Measurements from ENCODE around the gene ULBP3. TPM values are rescaled to one million over a fixed set of nuclear protein-coding genes. Genes with fewer than 3 reads are reported as not detected.
A peak's percentile ranks its signal among the peaks of the same experiment; 100 is the strongest.
"Not testable (repeated sequence)": the region's sequence is repeated elsewhere in the genome, so short reads cannot be mapped to it uniquely, and the experiment has no call there.

The ULBP3 gene
- total and polyA plus RNA-seq, 8 donors, result 0.38 to 0.98 (median 0.77) TPM

DNA sequence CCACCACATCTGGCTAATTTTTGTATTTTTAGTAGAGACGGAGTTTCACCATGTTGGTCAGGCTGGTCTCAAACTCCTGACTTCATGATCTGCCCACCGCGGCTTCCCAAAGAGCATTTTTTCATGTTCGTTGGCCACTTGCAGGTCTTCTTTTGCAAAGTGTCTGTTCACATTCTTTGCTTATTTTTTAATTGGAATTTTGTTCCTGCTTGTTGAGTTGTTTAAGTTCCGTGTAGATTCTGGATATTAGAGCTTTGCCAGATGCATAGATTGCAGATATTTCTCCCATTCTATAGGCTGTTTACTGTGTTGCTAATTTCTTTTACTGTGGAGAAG, 51.8 kb downstream of the ULBP3 start:
- not testable (repeated sequence) for FAIRE-seq, H3K9me3 ChIP-seq, H3K36me3 ChIP-seq, DNase-seq, ATAC-seq, H3K4me3 ChIP-seq, H3K4me1 ChIP-seq, H3K27ac ChIP-seq
- H3K27me3 ChIP-seq, result peaks cover 0 to 13% (median 3%) of the 10 kb centered on the region in 4 donors
- intact Hi-C loops (cut with DNase I), result loop anchor here in 1 of 3 donors (2.0 kb wide), 1 partner anchor 84 kb away; no protein-coding TSS in a partner anchor
- peak in 1 of 4 donors; percentile 4 for TF ChIP-seq CTCF (IDR thresholded peaks at IDR 0.05)
- 2% methylated on average over 5 of the region's 5 CpGs for WGBS, 2 donors

DNA sequence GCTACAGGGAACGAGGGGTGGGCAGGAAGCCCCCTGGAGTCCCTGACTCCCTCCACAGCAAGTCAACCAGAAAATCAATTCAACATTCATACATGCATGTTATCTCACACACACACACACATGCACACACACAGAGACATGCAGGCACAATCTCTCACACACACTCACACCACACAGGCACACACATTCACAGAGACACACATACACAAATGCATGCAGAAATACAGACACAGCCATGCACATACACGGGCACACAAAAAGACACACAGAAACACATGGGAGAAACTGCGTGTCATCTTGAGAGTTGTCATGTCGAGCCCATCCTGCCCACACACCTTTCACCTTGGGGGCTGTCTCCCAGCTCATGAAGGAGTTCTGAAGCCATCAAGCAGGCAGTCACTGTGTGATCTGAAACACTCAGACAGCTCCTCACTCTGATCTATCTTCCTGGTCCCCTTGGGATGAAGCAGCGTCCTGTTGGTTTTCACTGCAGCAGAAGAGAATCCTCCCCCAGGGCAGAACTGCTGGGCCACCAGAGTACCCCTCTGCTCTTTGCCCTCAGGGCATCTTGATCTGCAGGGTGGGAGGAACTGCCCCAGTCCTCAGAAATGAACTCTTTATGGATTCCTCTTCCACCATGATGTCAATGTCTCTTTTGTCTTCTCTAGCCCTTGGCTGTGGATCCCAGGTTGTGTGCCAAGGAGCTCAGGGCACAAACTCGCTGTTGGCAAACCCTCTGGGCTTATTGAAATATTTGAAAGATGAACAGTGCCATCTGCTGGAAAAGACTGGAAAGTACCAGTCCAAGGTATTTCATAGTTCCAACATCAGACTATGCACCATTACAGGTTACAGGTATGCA, 52.4 kb downstream of the ULBP3 start:
- no peaks in the 10 kb centered on the region for H3K9me3 ChIP-seq
- DNase-seq (peak in 4 of 6 donors; percentile 53 to 73 (median 57)), ATAC-seq (peak; percentile 68 to 97 (median 94)), FAIRE-seq (peak; percentile 5)
- no peak overlapping the region for H3K27ac ChIP-seq
- H3K4me1 ChIP-seq, result no peaks in the 10 kb centered on the region
- intact Hi-C loops (cut with DNase I), result loop anchor here in 1 of 3 donors (2.0 kb wide), 1 partner anchor 84 kb away; no protein-coding TSS in a partner anchor
- WGBS, 2 donors, result 18% methylated on average over 6 of the region's 6 CpGs
- no peaks in the 10 kb centered on the region for H3K36me3 ChIP-seq
- no peak overlapping the region for H3K4me3 ChIP-seq
- peaks cover 0 to 13% (median 3%) of the 10 kb centered on the region in 4 donors for H3K27me3 ChIP-seq
- peak; percentile 18 to 60 (median 54) for TF ChIP-seq CTCF (IDR thresholded peaks at IDR 0.05)

DNA sequence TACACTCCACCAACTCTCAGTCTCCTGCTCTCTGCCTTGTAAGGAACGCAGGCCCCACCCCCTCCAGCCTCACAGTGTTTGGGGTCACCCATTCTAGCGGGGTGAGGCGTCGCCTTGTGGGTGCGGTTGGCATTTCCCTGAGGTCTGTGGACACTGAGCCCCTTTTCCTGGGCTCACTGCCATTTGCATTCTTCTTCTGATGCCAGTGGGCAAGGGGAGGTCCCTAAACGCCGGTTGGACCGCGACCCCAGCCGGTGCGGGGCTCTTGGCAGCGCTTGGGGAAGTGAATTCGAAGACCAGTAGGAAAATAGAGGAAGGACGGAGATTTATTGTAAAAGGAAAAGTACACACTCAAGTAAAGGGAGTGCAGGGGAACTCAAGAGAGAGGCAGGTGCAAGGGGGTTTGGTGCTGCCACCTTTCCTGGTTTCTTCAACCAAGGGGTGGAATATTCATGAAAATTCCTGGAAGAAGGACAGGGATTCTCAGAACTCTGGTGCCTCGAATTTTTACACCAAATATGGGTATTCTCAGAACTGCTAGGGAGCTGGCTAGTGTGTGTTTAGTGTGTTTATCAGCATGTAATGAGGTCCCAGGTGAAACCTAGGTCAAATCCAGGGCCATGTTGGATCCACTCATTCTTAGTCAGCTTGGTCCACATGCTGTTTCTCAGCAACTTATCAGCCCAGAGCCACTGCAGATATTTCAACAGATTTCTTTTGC, 53.5 kb downstream of the ULBP3 start:
- 4 to 6% methylated on average over 15 of the region's 15 CpGs for WGBS, 2 donors
- not testable (repeated sequence) for H3K36me3 ChIP-seq, H3K4me1 ChIP-seq, FAIRE-seq, DNase-seq, H3K4me3 ChIP-seq, H3K9me3 ChIP-seq, H3K27ac ChIP-seq
- ATAC-seq, result peak in 2 of 4 donors; percentile 24 to 41
- H3K27me3 ChIP-seq, result peaks cover 0 to 13% (median 3%) of the 10 kb centered on the region in 4 donors
- intact Hi-C loops (cut with DNase I), result loop anchor here in 1 of 3 donors (2.0 kb wide), 1 partner anchor 83 kb away; no protein-coding TSS in a partner anchor

DNA sequence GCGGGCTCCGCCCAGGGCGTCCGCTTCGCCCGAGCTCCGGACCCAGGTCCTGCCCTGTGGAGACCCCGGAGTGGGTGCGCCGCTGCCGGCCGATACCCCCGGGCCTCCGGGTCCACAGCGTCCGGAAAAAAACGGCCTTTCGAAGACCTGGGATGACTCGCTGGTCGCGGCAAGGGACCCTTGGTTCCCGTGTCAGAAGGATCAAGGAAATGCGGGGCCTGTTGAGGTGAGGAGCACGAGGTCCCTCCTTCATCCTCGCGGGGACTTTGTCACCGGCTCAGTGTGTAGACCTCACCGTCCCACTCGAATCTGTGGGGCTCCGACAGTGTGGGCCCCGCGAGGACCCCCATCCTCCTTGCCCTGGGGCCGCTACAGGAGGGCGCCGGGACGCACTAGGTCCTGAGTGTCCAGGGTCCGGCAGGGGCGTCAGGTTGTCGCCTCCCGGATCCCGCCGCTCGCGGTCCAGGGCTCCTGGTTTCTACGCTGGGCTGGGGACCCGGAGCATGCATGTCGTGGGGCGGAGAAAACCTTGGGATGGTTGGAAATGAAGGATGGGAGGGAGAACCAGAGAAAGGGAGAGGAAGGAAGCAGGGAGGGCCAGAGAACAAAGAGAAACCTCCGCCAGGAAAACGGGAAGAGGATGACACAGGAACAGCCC, 54.2 kb downstream of the ULBP3 start:
- FAIRE-seq; H3K4me3 ChIP-seq; H3K9me3 ChIP-seq; ATAC-seq; H3K27ac ChIP-seq; intact Hi-C loops (cut with DNase I); H3K36me3 ChIP-seq; H3K4me1 ChIP-seq; DNase-seq: not testable (repeated sequence)
- 4 to 8% methylated on average over 9 to 45 of the region's 50 CpGs for WGBS, 2 donors
- peaks cover 0 to 13% (median 3%) of the 10 kb centered on the region in 4 donors for H3K27me3 ChIP-seq

- H3K9me3 ChIP-seq; H3K4me1 ChIP-seq; DNase-seq; H3K36me3 ChIP-seq; intact Hi-C loops (cut with DNase I); H3K27ac ChIP-seq; ATAC-seq; H3K4me3 ChIP-seq; FAIRE-seq: not testable (repeated sequence)
- H3K27me3 ChIP-seq, result peaks cover 0 to 13% (median 3%) of the 10 kb centered on the region in 4 donors
- 9% methylated on average over 10 to 12 of the region's 24 CpGs for WGBS, 2 donors
These were observed 54.9 kb downstream of the ULBP3 start for GRCh38 chr6:150013785-150014622.

GRCh38 chr6:150012846-150013784, 55.8 kb downstream of the ULBP3 start:
- H3K27ac ChIP-seq; ATAC-seq; H3K36me3 ChIP-seq; H3K4me3 ChIP-seq; H3K9me3 ChIP-seq; DNase-seq; intact Hi-C loops (cut with DNase I); H3K4me1 ChIP-seq; FAIRE-seq: not testable (repeated sequence)
- 20 to 31% methylated on average over 8 of the region's 8 CpGs for WGBS, 2 donors
- peaks cover 0 to 13% (median 3%) of the 10 kb centered on the region in 4 donors for H3K27me3 ChIP-seq

Measured in pancreas (tissue), 10 donors.